NT2/D1 (cell line): ENCODE data around the gene CCT6A.

Experiments used
- YY1 ChIP-seq: IDR thresholded peaks from 2 replicates; pipeline ENCODE4 v1.6.1; 2011; ENCODE audit not compliant: insufficient read length, insufficient read depth
- ZNF274 ChIP-seq: IDR thresholded peaks from 2 replicates; pipeline ENCODE4 v1.6.1; 2011; ENCODE audit warnings: mild to moderate bottlenecking, low read depth, low read length

- TF ChIP-seq ZNF274 (no peak), YY1 (no peak)
Observed at GRCh38 chr7:56097700-56098099, 46.1 kb downstream of the CCT6A start.
